B cell (primary cell): ENCODE results near the gene NECAB2.

Experiments
- CTCF ChIP-seq: fragments of 200-600 bp; IDR thresholded peaks from one replicate; pipeline ENCODE4 v1.8.0; 2022; ENCODE audit warnings: antibody characterized with exemption, mild to moderate bottlenecking
- EZH2 ChIP-seq: IDR thresholded peaks from 2 replicates; pipeline ENCODE4 v1.6.1; 2012; ENCODE audit warnings: borderline replicate concordance, low read depth, mild to moderate bottlenecking, moderate library complexity, low read length; ENCODE audit not compliant: insufficient read depth, poor library complexity, severe bottlenecking

DNA sequence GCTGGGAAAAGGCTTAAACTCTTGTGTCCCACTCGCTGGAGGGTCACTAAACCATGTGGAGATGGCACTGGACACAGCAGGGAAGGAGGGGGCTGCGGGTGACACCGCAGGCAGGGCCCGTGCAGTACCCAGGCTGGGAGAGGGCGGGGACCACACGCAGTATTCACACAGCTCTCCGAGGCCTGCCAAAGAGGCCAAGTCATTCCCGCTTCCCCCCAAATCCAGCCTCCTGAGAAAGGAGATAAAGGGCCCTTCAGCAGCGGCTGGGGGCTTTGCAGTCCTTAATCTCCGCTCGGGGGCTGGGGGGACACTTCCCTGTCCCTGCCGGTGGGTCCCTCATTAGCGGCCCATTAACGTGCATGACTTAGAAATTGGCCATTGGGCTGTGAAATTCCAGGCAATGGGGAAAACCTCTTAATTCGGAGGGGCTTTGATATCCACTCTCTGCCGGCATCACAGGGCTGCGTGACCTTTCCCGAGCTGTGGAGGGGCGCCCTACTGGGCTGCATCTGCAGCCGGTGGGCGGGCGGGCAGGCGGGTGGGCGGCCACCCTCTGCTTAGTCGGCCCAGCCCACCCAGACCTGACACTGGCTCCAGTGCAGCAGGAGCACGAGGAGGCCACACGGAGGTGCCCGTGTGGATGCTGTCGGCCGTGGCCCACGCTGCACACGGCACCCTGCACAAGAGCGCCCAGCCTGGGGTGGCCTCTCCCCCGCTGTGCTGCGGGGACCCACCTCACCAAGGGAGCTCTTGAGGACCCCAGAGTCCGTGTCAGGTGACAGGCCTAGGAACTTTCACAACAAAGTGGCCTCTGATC, 77.2 kb downstream of the NECAB2 start:
- TF ChIP-seq CTCF (no peak), EZH2 (no peak)
